ENCODE measurements around the gene RBFA.

DNA sequence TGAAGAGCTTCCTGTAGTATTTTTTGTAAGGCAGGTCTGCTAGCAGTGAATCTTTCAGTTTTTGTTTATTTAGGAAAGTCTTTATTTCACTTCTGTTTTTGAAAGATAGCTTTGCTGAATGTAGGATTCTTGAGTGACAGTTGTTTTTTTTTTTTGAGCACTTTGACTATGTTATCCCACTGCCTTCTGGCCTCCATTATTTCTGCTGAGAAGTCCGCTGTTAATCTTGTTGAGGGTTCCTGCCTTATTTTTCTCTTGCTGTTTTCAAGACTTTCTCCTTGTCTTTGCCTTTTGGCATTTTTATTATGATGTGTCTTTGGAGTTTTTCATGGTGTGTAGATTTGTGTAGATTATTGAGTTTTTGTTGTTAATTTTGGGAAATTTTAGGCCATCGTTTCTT lies 21.9 kb downstream of the RBFA start:
- TF ChIP-seq, protein P1, sequence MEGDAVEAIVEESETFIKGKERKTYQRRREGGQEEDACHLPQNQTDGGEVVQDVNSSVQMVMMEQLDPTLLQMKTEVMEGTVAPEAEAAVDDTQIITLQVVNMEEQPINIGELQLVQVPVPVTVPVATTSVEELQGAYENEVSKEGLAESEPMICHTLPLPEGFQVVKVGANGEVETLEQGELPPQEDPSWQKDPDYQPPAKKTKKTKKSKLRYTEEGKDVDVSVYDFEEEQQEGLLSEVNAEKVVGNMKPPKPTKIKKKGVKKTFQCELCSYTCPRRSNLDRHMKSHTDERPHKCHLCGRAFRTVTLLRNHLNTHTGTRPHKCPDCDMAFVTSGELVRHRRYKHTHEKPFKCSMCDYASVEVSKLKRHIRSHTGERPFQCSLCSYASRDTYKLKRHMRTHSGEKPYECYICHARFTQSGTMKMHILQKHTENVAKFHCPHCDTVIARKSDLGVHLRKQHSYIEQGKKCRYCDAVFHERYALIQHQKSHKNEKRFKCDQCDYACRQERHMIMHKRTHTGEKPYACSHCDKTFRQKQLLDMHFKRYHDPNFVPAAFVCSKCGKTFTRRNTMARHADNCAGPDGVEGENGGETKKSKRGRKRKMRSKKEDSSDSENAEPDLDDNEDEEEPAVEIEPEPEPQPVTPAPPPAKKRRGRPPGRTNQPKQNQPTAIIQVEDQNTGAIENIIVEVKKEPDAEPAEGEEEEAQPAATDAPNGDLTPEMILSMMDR (IDR thresholded peaks at IDR 0.05; ENCODE audit: low read depth, low read length, poor library complexity, severe bottlenecking) = no peak
- no peak for TF ChIP-seq EZH2phosphoT487 (IDR thresholded peaks at IDR 0.05; ENCODE audit: borderline replicate concordance, low read length)

Data from DOHH2 (cell line).